Small intestine (tissue), 7 donors: ENCODE results near the gene CDKN1B. TPM values are rescaled to one million over a fixed set of nuclear protein-coding genes. Genes with fewer than 3 reads are reported as not detected.

Experiments
- DNase-seq, 2 donors: peaks; one replicate each; pipeline versions ENCODE4 v3.0.0 to v3.0.0-alpha.2; 2013
- FAIRE-seq: peaks from 2 replicates; lab custom pipeline; 2012; peaks lifted over from hg19 to GRCh38; lab: Jason Lieb, UNC
- H3K27ac ChIP-seq, 3 donors: one replicate each; pipeline ENCODE4 v1.5.1; 2013; ENCODE audit warnings: low read length in 2 of 3, mild to moderate bottlenecking in 2 of 3, control low read depth in 1 of 3, inconsistent platforms in 1 of 3, low read depth in 1 of 3, moderate library complexity in 1 of 3
- H3K27me3 ChIP-seq, 3 donors: one replicate each; pipeline ENCODE4 v1.6.1; 2013; ENCODE audit warnings: low read length in 3 of 3, inconsistent platforms in 1 of 3; ENCODE audit not compliant: control insufficient read depth in 3 of 3, insufficient read depth in 3 of 3
- H3K36me3 ChIP-seq, 3 donors: one replicate each; pipeline ENCODE4 v1.6.1; 2013; ENCODE audit warnings: low read length in 3 of 3, inconsistent platforms in 1 of 3, low read depth in 1 of 3, mild to moderate bottlenecking in 1 of 3, moderate library complexity in 1 of 3; ENCODE audit not compliant: control insufficient read depth in 3 of 3, insufficient read depth in 2 of 3
- H3K4me1 ChIP-seq, 3 donors: one replicate each; pipeline ENCODE4 v1.6.1; 2013; ENCODE audit warnings: low read length in 2 of 3, inconsistent platforms in 1 of 3, low read depth in 1 of 3, mild to moderate bottlenecking in 1 of 3, moderate library complexity in 1 of 3; ENCODE audit not compliant: control insufficient read depth in 3 of 3, insufficient read depth in 2 of 3
- H3K4me3 ChIP-seq, 3 donors: one replicate each; pipeline ENCODE4 v1.5.1; 2013; ENCODE audit warnings: low read length in 3 of 3, control low read depth in 1 of 3, inconsistent platforms in 1 of 3, low read depth in 1 of 3, mild to moderate bottlenecking in 1 of 3, moderate library complexity in 1 of 3
- H3K9me3 ChIP-seq, 2 donors: one replicate each; pipeline ENCODE4 v1.6.1; 2013; ENCODE audit warnings: low read depth in 1 of 2, low read length in 1 of 2; ENCODE audit not compliant: control insufficient read depth in 2 of 2, insufficient read depth in 1 of 2
- WGBS, 3 donors: extraction: QIAGEN DNeasy Blood & Tissue Kit; methylation state at CpG; one replicate each; pipeline ENCODE4 v1.1.7; 2013; 5-methylcytosine and 5-hydroxymethylcytosine counted together
- polyA plus RNA-seq, 4 donors: library from polyadenylated mRNA; stranded (reverse) in 3 of 4; unstranded in 1 of 4; fragments of 200-250 nt in 3 of 4; fragments of 120-200 nt in 1 of 4; gene quantifications; one replicate each; pipeline versions ENCODE4 v1.2.1 to v1.2.3, GENCODE V29; 2013
- donor health status: healthy with polysubstance abuse.
- donor health status: control.
- donor health status: control.
- donor health status: Bipolar disorder and iron deficiency.
- donor health status: healthy.

CDKN1B gene
- polyA plus RNA-seq, 4 donors, result 33.8 to 80.1 (median 50.2) TPM

GRCh38 chr12:12691549-12691948 lies 25.6 kb upstream of the CDKN1B start:
- DNase-seq, result no peak
- Histone ChIP-seq H3K4me3 (no peak overlapping the region), H3K36me3 (no peaks in the 10 kb centered on the region), H3K27me3 (no peaks in the 10 kb centered on the region), H3K27ac (no peak overlapping the region), H3K4me1 (no peaks in the 10 kb centered on the region), H3K9me3 (no peaks in the 10 kb centered on the region)
- WGBS, 3 donors, result 82 to 93% (median 88%) methylated on average over 2 of the region's 2 CpGs
- no peak for FAIRE-seq

- FAIRE-seq, result no peak
- WGBS, 3 donors, result 68 to 76% (median 72%) methylated on average over 3 of the region's 3 CpGs
- no peaks in the 10 kb centered on the region for H3K9me3 ChIP-seq
Measured at GRCh38 chr12:12693111-12693671, 24.0 kb upstream of the CDKN1B start.

GRCh38 chr12:12696562-12697383 lies 20.4 kb upstream of the CDKN1B start:
- Histone ChIP-seq H3K4me1 (no peaks in the 10 kb centered on the region), H3K9me3 (no peaks in the 10 kb centered on the region), H3K27me3 (no peaks in the 10 kb centered on the region), H3K4me3 (peak overlapping the region; percentile 45 to 61 (median 54)), H3K27ac (peak overlapping the region; percentile 80 to 99 (median 84)), H3K36me3 (no peaks in the 10 kb centered on the region)
- 1 to 3% (median 3%) methylated on average over 29 of the region's 29 CpGs for WGBS, 3 donors
- DNase-seq (peak; percentile 93), FAIRE-seq (no peak)

More at GRCh38 chr12:12693111-12693671, 24.0 kb upstream of the CDKN1B start:
- no peak overlapping the region for H3K4me3 ChIP-seq
- no peak overlapping the region for H3K27ac ChIP-seq
- H3K4me1 ChIP-seq, result no peaks in the 10 kb centered on the region
- H3K27me3 ChIP-seq, result no peaks in the 10 kb centered on the region
- H3K36me3 ChIP-seq, result no peaks in the 10 kb centered on the region
- DNase-seq, result no peak

DNA sequence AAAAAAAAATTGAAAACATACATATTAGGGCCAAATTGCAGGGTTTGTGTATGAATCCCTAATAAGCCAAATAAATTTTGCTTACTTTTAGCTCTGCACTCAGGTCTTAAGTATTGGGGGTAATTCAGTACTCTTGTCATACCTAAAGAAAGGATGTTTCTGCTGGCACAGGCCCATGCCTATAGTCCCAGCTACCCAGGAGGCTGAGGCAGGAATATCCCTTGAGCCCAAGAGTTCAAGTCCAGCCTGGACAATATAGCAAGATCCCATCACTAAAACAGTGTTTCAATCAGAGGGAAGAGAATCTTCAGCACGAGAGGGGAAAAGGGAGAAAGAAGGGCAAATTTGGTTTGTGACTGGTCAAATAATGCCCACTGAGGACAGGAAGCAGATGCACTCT lies 17.8 kb upstream of the CDKN1B start:
- no peak for FAIRE-seq
- 69 to 73% (median 72%) methylated on average over 1 of the region's 1 CpG for WGBS, 3 donors
- DNase-seq, result no peak
- Histone ChIP-seq H3K9me3 (no peaks in the 10 kb centered on the region), H3K27ac (no peak overlapping the region), H3K36me3 (no peaks in the 10 kb centered on the region), H3K4me1 (peaks cover 0 to 7% (median 0%) of the 10 kb centered on the region in 3 donors), H3K4me3 (no peak overlapping the region), H3K27me3 (no peaks in the 10 kb centered on the region)

GRCh38 chr12:12700254-12700653 lies 16.9 kb upstream of the CDKN1B start:
- no peak for FAIRE-seq

GRCh38 chr12:12701457-12701856 lies 15.7 kb upstream of the CDKN1B start:
- 96 to 97% (median 97%) methylated on average over 3 of the region's 3 CpGs for WGBS, 3 donors
- DNase-seq (no peak), FAIRE-seq (no peak)
- Histone ChIP-seq H3K27me3 (no peaks in the 10 kb centered on the region), H3K36me3 (no peaks in the 10 kb centered on the region), H3K27ac (no peak overlapping the region), H3K9me3 (no peaks in the 10 kb centered on the region), H3K4me1 (peaks cover 0 to 12% (median 0%) of the 10 kb centered on the region in 3 donors), H3K4me3 (no peak overlapping the region)

More at GRCh38 chr12:12700254-12700653, 16.9 kb upstream of the CDKN1B start:
- Histone ChIP-seq H3K36me3 (no peaks in the 10 kb centered on the region), H3K4me3 (no peak overlapping the region), H3K9me3 (no peaks in the 10 kb centered on the region), H3K4me1 (peaks cover 0 to 12% (median 0%) of the 10 kb centered on the region in 3 donors), H3K27me3 (no peaks in the 10 kb centered on the region), H3K27ac (no peak overlapping the region)
- no peak for DNase-seq

DNA sequence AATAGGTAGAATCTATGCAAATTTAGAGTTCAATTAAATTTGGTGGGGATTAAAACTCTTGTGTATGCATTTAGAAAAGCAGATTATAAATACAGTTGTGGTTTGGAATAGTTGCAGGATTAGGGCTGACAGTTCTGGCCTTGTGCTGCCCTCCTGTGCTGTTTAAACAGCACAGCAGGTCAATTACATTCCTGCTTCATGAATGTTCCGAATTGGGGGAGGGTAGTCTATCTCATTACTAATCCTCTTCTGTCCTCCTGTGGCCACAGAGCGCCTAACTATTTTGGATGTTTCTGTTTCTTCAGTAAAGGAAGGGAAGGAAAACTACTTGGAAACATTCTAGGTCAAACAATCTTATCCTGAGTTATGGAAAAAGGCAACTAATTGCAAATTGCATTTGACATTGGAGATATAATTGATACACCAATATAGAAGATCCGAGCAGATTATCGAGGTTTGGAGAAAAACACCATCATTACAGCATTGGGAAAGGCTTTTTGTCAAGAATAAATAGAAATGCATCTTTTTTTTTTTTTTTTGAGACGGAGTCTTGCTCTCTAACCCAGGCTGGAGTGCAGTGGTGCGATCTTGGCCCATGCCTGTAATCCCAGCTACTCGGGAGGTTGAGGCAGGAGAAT lies 12.5 kb upstream of the CDKN1B start:
- Histone ChIP-seq H3K27me3 (no peaks in the 10 kb centered on the region), H3K4me3 (no peak overlapping the region), H3K9me3 (no peaks in the 10 kb centered on the region), H3K4me1 (peaks cover 0 to 12% (median 0%) of the 10 kb centered on the region in 3 donors), H3K36me3 (no peaks in the 10 kb centered on the region), H3K27ac (peak overlapping the region in 1 of 3 donors; percentile 42)
- peak; percentile 82 to 89 for DNase-seq
- 42 to 54% (median 49%) methylated on average over 7 of the region's 7 CpGs for WGBS, 3 donors
- no peak for FAIRE-seq

DNA sequence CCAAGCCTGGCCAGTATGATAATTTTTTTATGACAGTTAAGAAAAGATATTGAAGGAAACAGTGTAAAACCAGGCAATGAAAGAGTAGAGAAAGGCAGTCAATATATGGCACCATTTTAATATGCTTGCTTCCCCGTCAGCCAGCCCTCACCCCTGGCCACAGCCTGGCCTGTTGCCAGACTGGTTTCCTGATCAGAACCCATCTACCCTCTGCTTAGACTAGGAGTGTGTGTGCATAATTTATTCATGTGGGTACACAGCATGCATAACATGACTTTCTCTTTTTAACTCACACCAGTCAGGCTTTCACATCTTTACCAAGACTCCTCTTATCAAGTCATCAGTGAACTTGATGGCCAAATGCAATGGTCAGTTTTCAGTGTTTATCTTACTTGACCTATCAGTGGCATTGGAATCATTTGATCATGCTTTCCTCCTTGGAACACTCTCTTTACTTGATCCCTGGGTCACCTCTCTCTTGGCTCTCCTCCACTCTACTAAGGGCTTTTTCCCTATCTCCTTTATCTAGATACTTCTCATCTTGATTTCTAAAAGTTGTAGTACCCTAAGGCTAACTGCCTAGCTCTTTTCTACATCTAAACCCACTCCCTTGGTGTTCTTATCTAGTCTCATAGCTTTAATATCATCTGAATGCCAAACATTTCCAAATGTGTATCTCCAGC lies 11.2 kb upstream of the CDKN1B start:
- no peaks in the 10 kb centered on the region for H3K27me3 ChIP-seq
- no peak for FAIRE-seq
- H3K36me3 ChIP-seq, result no peaks in the 10 kb centered on the region
- peak in 1 of 2 donors; percentile 37 for DNase-seq
- peaks cover 0 to 12% (median 0%) of the 10 kb centered on the region in 3 donors for H3K4me1 ChIP-seq
- no peak overlapping the region for H3K27ac ChIP-seq
- H3K4me3 ChIP-seq, result no peak overlapping the region
- WGBS, 3 donors, result 43 to 69% (median 65%) methylated on average over 1 of the region's 1 CpG
- H3K9me3 ChIP-seq, result no peaks in the 10 kb centered on the region
